H1 (cell line): ENCODE data around the gene ABHD18. TPM values are rescaled to one million over a fixed set of nuclear protein-coding genes. Genes with fewer than 3 reads are reported as not detected.

Experiments
- CBX8 ChIP-seq: fragments of 300-800, 300-1000 bp; sonication (generic); IDR thresholded peaks from 2 replicates; pipeline ENCODE4 v1.7.1; 2016; ENCODE audit warnings: low read depth, low read length, borderline replicate concordance
- CHD2 ChIP-seq: IDR thresholded peaks from 2 replicates; pipeline ENCODE4 v1.6.1; 2012; ENCODE audit warnings: low read length, improper control_type of control experiment
- CREB1 ChIP-seq: IDR thresholded peaks from 2 replicates; pipeline ENCODE4 v1.6.1; 2012; ENCODE audit warnings: inconsistent platforms
- EZH2 ChIP-seq: fragments of 200-600 bp; sonication (generic); IDR thresholded peaks from 2 replicates; pipeline ENCODE4 v1.7.1; 2012; ENCODE audit warnings: low read depth, mild to moderate bottlenecking, moderate library complexity, low read length, inconsistent platforms; ENCODE audit not compliant: severe bottlenecking
- GTF2F1 ChIP-seq: IDR thresholded peaks from 2 replicates; pipeline ENCODE4 v1.6.1; 2012; ENCODE audit warnings: low read depth, low read length, improper control_type of control experiment, borderline replicate concordance
- HDAC2 ChIP-seq, 2 experiments: fragments of 300-600 bp in 1 of 2; sonication (generic) in 1 of 2; IDR thresholded peaks; 2 replicates each; pipeline ENCODE4 v1.6.1; 2011 to 2012; ENCODE audit warnings: low read depth in 2 of 2, low read length in 2 of 2, mild to moderate bottlenecking in 2 of 2, moderate library complexity in 2 of 2, borderline replicate concordance in 1 of 2, inconsistent platforms in 1 of 2
- KDM4A ChIP-seq: IDR thresholded peaks from one replicate; pipeline ENCODE4 v1.7.1; 2012; ENCODE audit warnings: low read depth, mild to moderate bottlenecking, moderate library complexity, low read length, inconsistent platforms; ENCODE audit not compliant: severe bottlenecking
- KDM5A ChIP-seq: fragments of 200-600 bp; IDR thresholded peaks from 2 replicates; pipeline ENCODE4 v1.7.1; 2012; ENCODE audit warnings: mild to moderate bottlenecking, low read length, inconsistent platforms, mixed read lengths
- NRF1 ChIP-seq: IDR thresholded peaks from 2 replicates; pipeline ENCODE4 v1.6.1; 2011; ENCODE audit warnings: mild to moderate bottlenecking, low read depth, low read length, improper control_type of control experiment
- PHF8 ChIP-seq: fragments of 200-600 bp; sonication (generic); conservative IDR thresholded peaks from 2 replicates; pipeline ENCODE4 v1.7.1; 2012; ENCODE audit warnings: low read depth, mild to moderate bottlenecking, inconsistent platforms, low read length, moderate library complexity
- SIN3A ChIP-seq, 2 experiments: IDR thresholded peaks in 1 of 2; conservative IDR thresholded peaks in 1 of 2; 2 replicates each; pipeline ENCODE4 v1.6.1; 2011 to 2012; ENCODE audit warnings: low read length in 2 of 2, improper control_type of control experiment in 1 of 2, low read depth in 1 of 2, mild to moderate bottlenecking in 1 of 2
- SIRT6 ChIP-seq: IDR thresholded peaks from one replicate; pipeline ENCODE4 v1.7.1; 2012; ENCODE audit warnings: low read length, inconsistent platforms
- SIX5 ChIP-seq: IDR thresholded peaks from 2 replicates; pipeline ENCODE4 v1.6.1; 2011; ENCODE audit warnings: mild to moderate bottlenecking, low read depth, low read length
- SP1 ChIP-seq: IDR thresholded peaks from 2 replicates; pipeline ENCODE4 v1.6.1; 2011; ENCODE audit warnings: low read depth, low read length
- SUZ12 ChIP-seq: fragments of 200-600 bp; sonication (generic); IDR thresholded peaks from 2 replicates; pipeline ENCODE4 v1.6.1; 2012; ENCODE audit warnings: mild to moderate bottlenecking, inconsistent platforms, low read length, moderate library complexity, mixed read lengths
- TAF1 ChIP-seq: IDR thresholded peaks from 2 replicates; pipeline ENCODE4 v1.6.1; 2011; ENCODE audit warnings: mild to moderate bottlenecking, low read depth, low read length
- TAF7 ChIP-seq: optimal IDR thresholded peaks from 2 replicates; pipeline ENCODE3; 2011; ENCODE audit warnings: low read depth, mild to moderate bottlenecking, inconsistent platforms, low read length, moderate library complexity, borderline replicate concordance
- TCF12 ChIP-seq: IDR thresholded peaks from 2 replicates; pipeline ENCODE4 v1.6.1; 2011; ENCODE audit warnings: low read depth, mild to moderate bottlenecking, low read length
- YY1 ChIP-seq: IDR thresholded peaks from 2 replicates; pipeline ENCODE4 v1.6.1; 2011; ENCODE audit warnings: low read depth, mild to moderate bottlenecking, low read length
- ZNF274 ChIP-seq: IDR thresholded peaks from 2 replicates; pipeline ENCODE4 v1.7.0; 2012; ENCODE audit warnings: low read length, borderline replicate concordance; ENCODE audit errors: extremely low read depth
- polyA plus RNA-seq, 7 experiments: library from polyadenylated mRNA; depleted of rRNA in 3 of 7; stranded (reverse) in 5 of 7; unstranded in 2 of 7; fragments of >200 nt in 5 of 7; fragments of 200-250 nt in 2 of 7; gene quantifications; 1 replicate in 5 of 7; 2 replicates in 1 of 7; 4 replicates in 1 of 7; pipeline versions ENCODE4 v1.2.1 to v1.2.3, GENCODE V29; 2011 to 2013; ENCODE audit warnings: missing spikeins in 2 of 7, mixed read lengths in 2 of 7
- total RNA-seq: library from RNA; stranded (reverse); fragmentation: NEBNext Ultra II Directional; extraction: Animal tissue kit (Norgen Biotek cat#: 25700); gene quantifications from 2 replicates; pipeline ENCODE4 v1.2.1, GENCODE V29; 2021
- TF ChIP-seq, protein P1 (sequence below): IDR thresholded peaks from 2 replicates; pipeline ENCODE4 v1.6.1; 2012; ENCODE audit warnings: low read length, inconsistent platforms
- TF ChIP-seq, protein P2 (sequence below): IDR thresholded peaks from 2 replicates; pipeline ENCODE4 v1.6.1; 2012; ENCODE audit warnings: inconsistent platforms

ABHD18 gene
- total and polyA plus RNA-seq, 2 of the 8 experiments (the other 6 are each of a cell fraction or from before 2014, with no cell fraction given), result 2.7 to 17.0 TPM

DNA sequence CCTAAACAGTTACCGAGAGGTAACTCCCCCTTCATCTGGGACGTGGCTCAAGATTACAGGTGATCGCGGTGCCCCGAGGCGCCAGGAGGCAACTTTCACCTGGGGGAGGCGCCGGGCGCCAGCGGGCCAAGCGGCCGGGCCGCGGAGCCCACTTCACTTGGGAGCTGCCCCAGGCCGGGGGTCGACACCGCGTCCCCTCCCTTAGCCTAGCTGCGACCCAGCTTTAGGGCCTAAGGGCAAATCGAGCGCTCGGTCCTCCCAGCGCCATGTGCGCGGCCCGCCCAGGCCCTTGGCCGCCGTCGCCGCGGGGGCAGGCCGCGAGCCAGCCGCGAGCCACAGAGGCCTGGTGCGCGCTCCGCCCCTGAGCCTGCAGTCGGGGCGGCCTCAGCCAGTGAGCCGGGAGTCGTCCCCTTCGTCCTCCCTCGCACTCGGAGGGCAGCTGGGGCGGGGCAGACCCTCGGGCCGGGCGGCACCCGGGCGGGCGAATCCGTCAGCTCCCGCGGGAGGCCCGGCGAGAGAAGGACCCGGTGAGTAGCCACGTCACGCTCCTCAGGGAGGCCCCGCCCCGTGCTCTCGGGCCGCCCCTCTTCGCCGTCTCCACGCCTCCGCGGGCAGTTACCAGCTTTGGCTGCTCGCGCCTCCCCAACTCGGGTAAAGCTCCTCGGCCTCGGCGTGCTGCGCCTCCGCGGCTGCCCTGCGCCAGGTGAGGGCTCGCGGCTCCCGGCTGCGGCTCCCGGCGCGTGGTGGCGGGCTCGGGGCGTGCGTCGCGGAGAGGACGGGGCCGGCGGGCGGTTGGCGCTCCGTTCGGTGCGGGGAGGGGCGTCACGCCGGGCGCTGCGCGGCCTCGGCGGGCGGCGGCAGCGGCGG is 95.7 kb downstream of the ABHD18 start, which contains the start of gene LARP1B (continued):
- TF ChIP-seq TCF12 (0 out of 2 replicates have a peak, but pooled peaks have one; percentile 3), CHD2 (peak; percentile 89), GTF2F1 (no peak), SIRT6 (no peak), SP1 (peak; percentile 28; the same call in 1 of the 2 replicates), TAF7 (peak; percentile 82), SUZ12 (no peak), ZNF274 (no peak), TAF1 (peak; percentile 92), HDAC2 (IDR thresholded peaks at IDR 0.05; ENCODE audit: borderline replicate concordance in 1 of 2, low read depth in 2 of 2, low read length in 2 of 2) (peak in 1 of 2 experiments; percentile 80; a peak in 2 of 4 replicates), EZH2 (no peak), SIN3A (conservative IDR thresholded peaks at IDR 0.05 in 1 of 2, IDR thresholded peaks at IDR 0.05 in 1 of 2; ENCODE audit: low read depth in 1 of 2, low read length in 2 of 2) (peak in 1 of 2 experiments; percentile 31; a peak in 2 of 4 replicates), CREB1 (peak; percentile 86), YY1 (peak; percentile 44; the same call in 1 of the 2 replicates), CBX8 (no peak), SIX5 (no peak), KDM5A (no peak), PHF8 (peak; percentile 95), NRF1 (no peak), KDM4A (no peak)
- TF ChIP-seq, protein P1, sequence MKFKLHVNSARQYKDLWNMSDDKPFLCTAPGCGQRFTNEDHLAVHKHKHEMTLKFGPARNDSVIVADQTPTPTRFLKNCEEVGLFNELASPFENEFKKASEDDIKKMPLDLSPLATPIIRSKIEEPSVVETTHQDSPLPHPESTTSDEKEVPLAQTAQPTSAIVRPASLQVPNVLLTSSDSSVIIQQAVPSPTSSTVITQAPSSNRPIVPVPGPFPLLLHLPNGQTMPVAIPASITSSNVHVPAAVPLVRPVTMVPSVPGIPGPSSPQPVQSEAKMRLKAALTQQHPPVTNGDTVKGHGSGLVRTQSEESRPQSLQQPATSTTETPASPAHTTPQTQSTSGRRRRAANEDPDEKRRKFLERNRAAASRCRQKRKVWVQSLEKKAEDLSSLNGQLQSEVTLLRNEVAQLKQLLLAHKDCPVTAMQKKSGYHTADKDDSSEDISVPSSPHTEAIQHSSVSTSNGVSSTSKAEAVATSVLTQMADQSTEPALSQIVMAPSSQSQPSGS, result no peak
- TF ChIP-seq, protein P2, sequence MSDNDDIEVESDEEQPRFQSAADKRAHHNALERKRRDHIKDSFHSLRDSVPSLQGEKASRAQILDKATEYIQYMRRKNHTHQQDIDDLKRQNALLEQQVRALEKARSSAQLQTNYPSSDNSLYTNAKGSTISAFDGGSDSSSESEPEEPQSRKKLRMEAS, result peak; percentile 90
